Heart left ventricle (tissue), 16 donors: ENCODE results near the gene KRT7. TPM values are rescaled to one million over a fixed set of nuclear protein-coding genes. Genes with fewer than 3 reads are reported as not detected.
"Not testable (repeated sequence)": the region's sequence is repeated elsewhere in the genome, so short reads cannot be mapped to it uniquely, and the experiment has no call there.

Experiments used
- ATAC-seq, 4 donors: fragments of 200-7000 bp; cut with Tn5 transposase; one replicate each; pipeline ENCODE4 v1.9.1; 2020 to 2022; ENCODE audit warnings: moderate library complexity in 4 of 4, mild to moderate bottlenecking in 3 of 4, moderate number of reproducible peaks in 1 of 4
- DNase-seq, 5 donors: peaks; one replicate each; pipeline ENCODE4 v3.0.0-alpha.2; 2020
- H3K27ac ChIP-seq, 12 donors: fragments of 200-600 bp; sonication (generic) in 4 of 12; one replicate each; pipeline versions ENCODE4 v1.5.0 to v1.8.0; 2016 to 2022; ENCODE audit warnings: mild to moderate bottlenecking in 2 of 12
- H3K27me3 ChIP-seq, 9 donors: fragments of 200-600 bp; sonication (generic) in 2 of 9; one replicate each; pipeline versions ENCODE4 v1.5.1 to v1.8.0; 2016 to 2022; ENCODE audit warnings: mild to moderate bottlenecking in 3 of 9
- H3K36me3 ChIP-seq, 9 donors: fragments of 200-600 bp; sonication (generic) in 2 of 9; one replicate each; pipeline versions ENCODE4 v1.5.0 to v1.8.0; 2018 to 2022; ENCODE audit warnings: mild to moderate bottlenecking in 2 of 9
- H3K4me1 ChIP-seq, 12 donors: fragments of 200-600 bp; sonication (generic) in 4 of 12; one replicate each; pipeline versions ENCODE4 v1.5.0 to v1.8.0; 2016 to 2022; ENCODE audit warnings: mild to moderate bottlenecking in 3 of 12
- H3K4me3 ChIP-seq, 12 donors: fragments of 200-600 bp; sonication (generic) in 4 of 12; one replicate each; pipeline versions ENCODE4 v1.5.0 to v1.8.0; 2017 to 2022; ENCODE audit warnings: mild to moderate bottlenecking in 9 of 12, moderate library complexity in 4 of 12
- H3K9me3 ChIP-seq, 12 donors: fragments of 200-600 bp; sonication (generic) in 4 of 12; one replicate each; pipeline versions ENCODE4 v1.5.0 to v1.8.0; 2016 to 2022; ENCODE audit warnings: mild to moderate bottlenecking in 1 of 12
- POLR2A ChIP-seq, 2 donors: fragments of 450-650 bp; IDR thresholded peaks; one replicate each; pipeline ENCODE4 v1.6.1; 2017; ENCODE audit warnings: antibody characterized with exemption in 2 of 2, mild to moderate bottlenecking in 2 of 2, moderate library complexity in 2 of 2
- WGBS, 4 donors: extraction: QIAGEN DNeasy Blood & Tissue Kit in 2 of 4; methylation state at CpG; one replicate each; pipeline versions ENCODE4 v1.1.5 to v1.1.7; 2013 to 2018; 5-methylcytosine and 5-hydroxymethylcytosine counted together
- intact Hi-C, 10 donors: fragments of 100-400 bp; cut with DNase I; formaldehyde crosslinking; loops; one replicate each; pipeline versions ENCODE4 v1.11.1 to v1.14.2; 2022
- polyA plus RNA-seq, 2 donors: library from polyadenylated mRNA; stranded (reverse); fragments of 200-250 nt; gene quantifications; one replicate each; pipeline ENCODE4 v1.2.3, GENCODE V29; 2013
- total RNA-seq, 9 donors: library from RNA; depleted of rRNA in 2 of 9; stranded (reverse); fragments of >200 nt in 2 of 9; fragmentation: NEBNext Ultra II Directional in 3 of 9; extraction: Animal tissue kit (Norgen Biotek cat#: 25700) in 3 of 9; gene quantifications; one replicate each; pipeline versions ENCODE4 v1.1.0 to v1.2.4, GENCODE V29; 2016 to 2023
- TF ChIP-seq, protein P1 (sequence below), 12 donors: fragments of 200-600 bp; sonication (generic) in 4 of 12; IDR thresholded peaks; one replicate each; pipeline versions ENCODE4 v1.5.0 to v1.8.0; 2018 to 2022; ENCODE audit warnings: antibody characterized with exemption in 12 of 12, mild to moderate bottlenecking in 5 of 12
- donor health status: ischemic (EF 13 %, LVEDD 7.1; RV severe dilation, severe dysfunction).
- donor health status: healthy with polysubstance abuse.
- donor health status: DM: no; HTN: yes; CAD: no.
- donor health status: DM: no; HTN: no; CAD: no.
- donor health status: ischemic (EF 25% LVEDD 6.9; RV normal size, moderate dysfunction).
- donor health status: ischemic (EF 25% LVEDD 5.7; RV mildly dilated, moderate dysfunction).
- donor health status: healthy.
- donor health status: DM: yes; HTN: yes; CAD: no.
- donor health status: ischemic (EF 35%, LVEDD 5.7; RV mildly dilated, moderate dysfunction).
- donor health status: nonischemic (EF 11% LVEDD 7.7; RV severe dilation, severe dysfunction).
- donor health status: DM: yes; HTN: yes; CAD: no.
- donor health status: PGD.
- donor health status: ischemic (EF 29% LVEDD 5.4; RV normal size, mild dysfunction).
- donor health status: nonischemic (EF 23%, LVEDD 6.1; RV moderate dilation, normal function).

KRT7 gene
- total and polyA plus RNA-seq, 11 donors: 0.20 to 56.7 (median 3.1) TPM; not detected in 3

DNA sequence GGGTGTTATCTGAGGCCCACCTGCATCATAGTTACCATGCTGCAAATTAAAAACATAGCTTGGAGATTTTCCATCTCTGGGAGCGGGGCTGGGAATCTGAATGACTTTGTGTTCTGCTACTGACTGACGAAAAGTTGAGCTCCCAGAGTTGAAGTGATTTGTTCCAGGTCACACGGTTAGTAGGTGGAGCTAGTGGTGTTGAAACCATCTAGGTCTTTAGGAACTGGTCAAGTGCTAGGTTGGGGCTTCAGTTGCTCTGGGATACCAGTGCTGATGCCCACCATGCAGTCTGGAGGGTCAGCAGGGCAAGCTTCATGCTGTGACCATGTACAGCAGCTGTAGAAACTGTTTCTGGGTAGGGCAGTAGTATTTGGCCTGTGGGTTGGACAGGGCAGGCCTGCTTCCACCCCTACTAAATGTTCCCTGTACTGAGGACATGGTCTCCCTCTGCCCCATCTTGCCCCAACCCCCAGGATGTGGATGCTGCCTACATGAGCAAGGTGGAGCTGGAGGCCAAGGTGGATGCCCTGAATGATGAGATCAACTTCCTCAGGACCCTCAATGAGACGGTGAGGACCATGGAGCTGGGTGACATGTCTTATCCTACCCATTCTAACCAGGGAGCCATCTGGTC is 5.3 kb downstream of the KRT7 start:
- peak in 1 of 5 donors; percentile 4 for DNase-seq
- no peaks in the 10 kb centered on the region for H3K9me3 ChIP-seq
- intact Hi-C loops: no loop called here
- WGBS, 4 donors: 84 to 89% (median 87%) methylated on average over 4 of the region's 4 CpGs
- peaks cover 0 to 20% (median 4%) of the 10 kb centered on the region in 12 donors for H3K4me1 ChIP-seq
- peaks cover 7 to 26% (median 8%) of the 10 kb centered on the region in 9 donors for H3K27me3 ChIP-seq
- no peaks in the 10 kb centered on the region for H3K36me3 ChIP-seq
- ATAC-seq: no peak
- H3K4me3 ChIP-seq: no peak overlapping the region
- no peak overlapping the region for H3K27ac ChIP-seq
- TF ChIP-seq, protein P1, sequence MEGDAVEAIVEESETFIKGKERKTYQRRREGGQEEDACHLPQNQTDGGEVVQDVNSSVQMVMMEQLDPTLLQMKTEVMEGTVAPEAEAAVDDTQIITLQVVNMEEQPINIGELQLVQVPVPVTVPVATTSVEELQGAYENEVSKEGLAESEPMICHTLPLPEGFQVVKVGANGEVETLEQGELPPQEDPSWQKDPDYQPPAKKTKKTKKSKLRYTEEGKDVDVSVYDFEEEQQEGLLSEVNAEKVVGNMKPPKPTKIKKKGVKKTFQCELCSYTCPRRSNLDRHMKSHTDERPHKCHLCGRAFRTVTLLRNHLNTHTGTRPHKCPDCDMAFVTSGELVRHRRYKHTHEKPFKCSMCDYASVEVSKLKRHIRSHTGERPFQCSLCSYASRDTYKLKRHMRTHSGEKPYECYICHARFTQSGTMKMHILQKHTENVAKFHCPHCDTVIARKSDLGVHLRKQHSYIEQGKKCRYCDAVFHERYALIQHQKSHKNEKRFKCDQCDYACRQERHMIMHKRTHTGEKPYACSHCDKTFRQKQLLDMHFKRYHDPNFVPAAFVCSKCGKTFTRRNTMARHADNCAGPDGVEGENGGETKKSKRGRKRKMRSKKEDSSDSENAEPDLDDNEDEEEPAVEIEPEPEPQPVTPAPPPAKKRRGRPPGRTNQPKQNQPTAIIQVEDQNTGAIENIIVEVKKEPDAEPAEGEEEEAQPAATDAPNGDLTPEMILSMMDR (IDR thresholded peaks at IDR 0.05): no peak
- TF ChIP-seq POLR2A (IDR thresholded peaks at IDR 0.05): no peak

DNA sequence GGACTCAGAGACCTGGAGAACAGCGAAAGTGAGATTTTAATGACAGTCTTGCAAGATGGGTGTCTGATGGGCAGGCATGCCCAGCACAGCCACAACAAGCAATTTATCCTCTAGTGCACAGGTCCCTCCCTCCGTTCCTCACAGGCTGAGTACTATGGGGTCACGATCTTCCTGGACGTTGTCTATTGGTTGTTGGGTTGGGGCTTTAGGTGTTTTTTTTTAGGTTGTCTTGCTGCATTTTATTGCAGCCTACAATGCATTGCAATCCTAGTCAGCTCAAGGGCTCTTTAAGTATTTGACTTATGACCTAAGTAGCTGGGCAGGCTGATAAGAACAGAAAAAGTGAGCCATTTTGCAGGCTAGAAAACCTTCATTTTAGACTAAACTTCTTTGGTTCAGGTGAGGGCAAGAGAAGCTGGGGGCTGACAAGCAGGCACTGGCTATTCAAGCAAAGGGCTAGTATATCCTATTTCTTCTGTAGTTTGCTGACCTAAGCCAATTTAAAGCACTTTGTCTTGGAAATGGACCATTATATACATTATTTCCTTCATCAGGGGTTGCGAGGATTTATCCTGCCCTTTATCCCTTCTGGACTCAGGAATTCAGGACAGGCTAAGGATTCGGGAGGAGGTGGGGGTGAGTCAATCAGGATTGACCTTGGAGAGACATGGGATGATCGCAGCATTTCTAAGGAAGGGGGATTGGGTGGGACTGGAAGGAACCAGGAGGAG is 6.0 kb downstream of the KRT7 start:
- H3K36me3 ChIP-seq: no peaks in the 10 kb centered on the region
- WGBS, 4 donors: 83 to 89% (median 86%) methylated on average over 7 of the region's 7 CpGs
- DNase-seq: no peak

GRCh38 chr12:52239767-52240166 is 6.7 kb downstream of the KRT7 start:
- H3K9me3 ChIP-seq: no peaks in the 10 kb centered on the region
- ATAC-seq (no peak), DNase-seq (peak in 1 of 5 donors; percentile 5)
- peaks cover 0 to 24% (median 10%) of the 10 kb centered on the region in 12 donors for H3K4me1 ChIP-seq
- no peak overlapping the region for H3K27ac ChIP-seq
- TF ChIP-seq, protein P1 (IDR thresholded peaks at IDR 0.05): no peak
- TF ChIP-seq POLR2A (IDR thresholded peaks at IDR 0.05): no peak
- intact Hi-C loops: no loop called here
- peaks cover 0 to 11% (median 0%) of the 10 kb centered on the region in 9 donors for H3K27me3 ChIP-seq
- no peak overlapping the region for H3K4me3 ChIP-seq
- 47 to 85% (median 72%) methylated on average over 2 of the region's 2 CpGs for WGBS, 4 donors
- no peaks in the 10 kb centered on the region for H3K36me3 ChIP-seq

More for the DNA sequence above, 6.0 kb downstream of the KRT7 start:
- Histone ChIP-seq H3K4me3 (no peak overlapping the region), H3K27me3 (peaks cover 0 to 18% (median 2%) of the 10 kb centered on the region in 9 donors), H3K27ac (no peak overlapping the region), H3K4me1 (peaks cover 0 to 23% (median 5%) of the 10 kb centered on the region in 12 donors), H3K9me3 (no peaks in the 10 kb centered on the region)
- ATAC-seq: no peak
- no peak for TF ChIP-seq POLR2A (IDR thresholded peaks at IDR 0.05)
- TF ChIP-seq, protein P1 (IDR thresholded peaks at IDR 0.05): no peak
- intact Hi-C loops: no loop called here

DNA sequence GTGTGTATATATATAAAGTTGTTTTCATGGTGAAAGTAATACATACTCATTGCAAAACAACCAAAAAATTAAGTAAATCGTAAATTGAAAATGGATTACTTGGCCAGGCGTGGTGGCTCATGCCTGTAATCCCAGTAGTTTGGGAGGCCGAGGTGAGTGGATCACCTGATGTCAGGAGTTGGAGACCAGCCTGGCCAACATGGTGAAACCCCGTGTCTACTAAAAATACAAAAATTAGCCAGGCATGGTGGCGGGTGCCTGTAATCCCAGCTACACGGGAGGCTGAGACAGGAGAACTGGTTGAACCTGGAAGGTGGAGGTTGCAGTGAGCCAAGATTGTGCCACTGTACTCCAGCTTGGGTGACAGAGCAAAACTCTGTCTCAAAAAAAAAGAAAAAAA is 7.2 kb downstream of the KRT7 start:
- H3K27me3 ChIP-seq, intact Hi-C loops, H3K27ac ChIP-seq, H3K9me3 ChIP-seq, H3K36me3 ChIP-seq, ATAC-seq, H3K4me3 ChIP-seq: not testable (repeated sequence)
- peak in 1 of 5 donors; percentile 10 for DNase-seq
- 91 to 94% (median 93%) methylated on average over 6 of the region's 6 CpGs for WGBS, 4 donors
- H3K4me1 ChIP-seq: peaks cover 0 to 19% (median 10%) of the 10 kb centered on the region in 12 donors
